ENCODE data around the gene DCP1B.

DCP1B gene

DNA sequence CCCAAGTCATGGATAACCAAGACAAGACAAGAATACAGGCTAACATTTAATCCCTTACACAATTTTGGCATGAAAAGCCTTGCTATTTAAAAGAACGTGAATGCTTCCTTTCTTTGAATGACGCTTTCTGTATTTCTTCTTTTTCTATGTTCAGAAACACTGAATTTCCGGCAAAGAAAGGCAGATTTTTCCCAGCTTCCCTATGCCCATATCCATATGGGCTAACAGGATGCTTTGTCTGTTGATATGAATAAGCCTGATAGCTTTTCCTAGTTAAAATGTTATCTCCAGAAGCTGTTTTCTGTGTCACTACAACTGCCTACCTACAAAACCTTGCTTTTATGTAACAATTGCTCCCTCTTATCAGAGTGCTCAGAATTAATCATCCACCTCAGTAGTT is 47.5 kb downstream of the DCP1B start:
- TF ChIP-seq, protein P1, sequence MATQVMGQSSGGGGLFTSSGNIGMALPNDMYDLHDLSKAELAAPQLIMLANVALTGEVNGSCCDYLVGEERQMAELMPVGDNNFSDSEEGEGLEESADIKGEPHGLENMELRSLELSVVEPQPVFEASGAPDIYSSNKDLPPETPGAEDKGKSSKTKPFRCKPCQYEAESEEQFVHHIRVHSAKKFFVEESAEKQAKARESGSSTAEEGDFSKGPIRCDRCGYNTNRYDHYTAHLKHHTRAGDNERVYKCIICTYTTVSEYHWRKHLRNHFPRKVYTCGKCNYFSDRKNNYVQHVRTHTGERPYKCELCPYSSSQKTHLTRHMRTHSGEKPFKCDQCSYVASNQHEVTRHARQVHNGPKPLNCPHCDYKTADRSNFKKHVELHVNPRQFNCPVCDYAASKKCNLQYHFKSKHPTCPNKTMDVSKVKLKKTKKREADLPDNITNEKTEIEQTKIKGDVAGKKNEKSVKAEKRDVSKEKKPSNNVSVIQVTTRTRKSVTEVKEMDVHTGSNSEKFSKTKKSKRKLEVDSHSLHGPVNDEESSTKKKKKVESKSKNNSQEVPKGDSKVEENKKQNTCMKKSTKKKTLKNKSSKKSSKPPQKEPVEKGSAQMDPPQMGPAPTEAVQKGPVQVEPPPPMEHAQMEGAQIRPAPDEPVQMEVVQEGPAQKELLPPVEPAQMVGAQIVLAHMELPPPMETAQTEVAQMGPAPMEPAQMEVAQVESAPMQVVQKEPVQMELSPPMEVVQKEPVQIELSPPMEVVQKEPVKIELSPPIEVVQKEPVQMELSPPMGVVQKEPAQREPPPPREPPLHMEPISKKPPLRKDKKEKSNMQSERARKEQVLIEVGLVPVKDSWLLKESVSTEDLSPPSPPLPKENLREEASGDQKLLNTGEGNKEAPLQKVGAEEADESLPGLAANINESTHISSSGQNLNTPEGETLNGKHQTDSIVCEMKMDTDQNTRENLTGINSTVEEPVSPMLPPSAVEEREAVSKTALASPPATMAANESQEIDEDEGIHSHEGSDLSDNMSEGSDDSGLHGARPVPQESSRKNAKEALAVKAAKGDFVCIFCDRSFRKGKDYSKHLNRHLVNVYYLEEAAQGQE (IDR thresholded peaks at IDR 0.05; ENCODE audit: insufficient read depth in 1 of 2, low read depth in 2 of 2, low read length in 2 of 2), result no peak
- TF ChIP-seq POLR2AphosphoS5 (IDR thresholded peaks at IDR 0.05; ENCODE audit: low read depth, low read length) (no peak), SIN3A (IDR thresholded peaks at IDR 0.05; ENCODE audit: borderline replicate concordance, insufficient read depth, low read length) (no peak), TAF1 (IDR thresholded peaks at IDR 0.05; ENCODE audit: borderline replicate concordance, insufficient read depth, low read length) (no peak), FOXP2 (optimal IDR thresholded peaks at IDR 0.05; ENCODE audit: borderline replicate concordance, extremely low read depth, extremely low read length, insufficient read depth) (no peak)

DNA sequence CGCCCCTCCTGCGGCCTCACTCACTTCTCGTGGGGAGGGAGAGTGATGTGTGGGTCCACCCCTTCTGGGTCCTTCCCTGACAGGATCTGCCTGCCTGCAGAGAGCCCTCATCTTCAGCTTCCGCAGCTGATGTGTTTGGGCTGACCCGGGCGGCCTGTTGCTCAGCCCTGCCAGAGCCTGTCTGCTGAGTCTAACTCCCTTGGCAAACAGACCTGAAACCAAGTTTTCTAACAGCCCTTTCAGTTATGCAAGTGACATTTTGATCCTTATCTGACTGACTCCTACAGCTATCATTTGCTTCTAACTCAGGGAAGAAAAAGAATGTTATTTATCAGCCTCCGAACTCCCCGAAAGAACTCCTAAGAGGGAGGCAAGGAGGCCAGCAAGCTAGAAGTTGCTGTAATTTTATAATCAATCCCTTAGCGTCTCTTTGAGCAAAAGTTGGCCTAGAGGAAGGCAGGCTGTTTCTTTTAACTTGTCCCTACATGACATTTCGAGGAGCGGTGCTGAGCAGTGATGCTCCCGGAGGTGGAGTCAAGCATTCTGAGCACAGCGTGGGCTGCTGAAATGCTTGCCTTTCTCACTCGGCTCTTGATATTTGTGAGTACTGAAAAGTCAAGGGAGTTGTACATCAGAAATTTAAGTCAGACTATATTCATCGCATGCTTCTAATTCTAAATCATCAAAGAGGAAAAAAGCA is 54.3 kb downstream of the DCP1B start:
- TF ChIP-seq FOXP2 (optimal IDR thresholded peaks at IDR 0.05; ENCODE audit: borderline replicate concordance, extremely low read depth, extremely low read length, insufficient read depth) (no peak), TAF1 (IDR thresholded peaks at IDR 0.05; ENCODE audit: borderline replicate concordance, insufficient read depth, low read length) (no peak), POLR2AphosphoS5 (IDR thresholded peaks at IDR 0.05; ENCODE audit: low read depth, low read length) (no peak), SIN3A (IDR thresholded peaks at IDR 0.05; ENCODE audit: borderline replicate concordance, insufficient read depth, low read length) (no peak)
- TF ChIP-seq, protein P1 (IDR thresholded peaks at IDR 0.05; ENCODE audit: insufficient read depth in 1 of 2, low read depth in 2 of 2, low read length in 2 of 2), result no peak

DNA sequence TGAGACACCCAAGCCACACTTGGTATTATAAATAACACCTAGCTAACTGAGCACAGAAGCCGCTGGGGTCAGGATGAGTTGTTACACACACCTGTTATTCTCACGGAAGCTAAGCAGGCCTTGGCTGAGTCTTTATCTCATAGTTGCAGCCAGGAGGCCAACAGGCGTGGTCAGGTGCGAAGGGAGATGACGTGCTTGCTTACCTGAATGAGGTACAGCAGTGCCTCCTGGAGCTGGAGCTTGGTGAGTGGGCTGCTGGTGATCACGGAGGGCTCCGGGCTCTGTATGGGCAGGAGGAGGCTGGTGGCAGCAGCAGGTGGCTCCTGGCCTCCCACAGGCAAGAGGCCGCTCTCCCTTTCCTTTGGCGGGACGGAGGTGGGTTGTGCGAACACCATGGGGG is 55.4 kb downstream of the DCP1B start:
- TF ChIP-seq FOXP2 (optimal IDR thresholded peaks at IDR 0.05; ENCODE audit: borderline replicate concordance, extremely low read depth, extremely low read length, insufficient read depth), result no peak
- TF ChIP-seq TAF1 (IDR thresholded peaks at IDR 0.05; ENCODE audit: borderline replicate concordance, insufficient read depth, low read length), result no peak
- TF ChIP-seq POLR2AphosphoS5 (IDR thresholded peaks at IDR 0.05; ENCODE audit: low read depth, low read length), result no peak
- TF ChIP-seq, protein P1 (IDR thresholded peaks at IDR 0.05; ENCODE audit: insufficient read depth in 1 of 2, low read depth in 2 of 2, low read length in 2 of 2), result no peak
- no peak for TF ChIP-seq SIN3A (IDR thresholded peaks at IDR 0.05; ENCODE audit: borderline replicate concordance, insufficient read depth, low read length)

DNA sequence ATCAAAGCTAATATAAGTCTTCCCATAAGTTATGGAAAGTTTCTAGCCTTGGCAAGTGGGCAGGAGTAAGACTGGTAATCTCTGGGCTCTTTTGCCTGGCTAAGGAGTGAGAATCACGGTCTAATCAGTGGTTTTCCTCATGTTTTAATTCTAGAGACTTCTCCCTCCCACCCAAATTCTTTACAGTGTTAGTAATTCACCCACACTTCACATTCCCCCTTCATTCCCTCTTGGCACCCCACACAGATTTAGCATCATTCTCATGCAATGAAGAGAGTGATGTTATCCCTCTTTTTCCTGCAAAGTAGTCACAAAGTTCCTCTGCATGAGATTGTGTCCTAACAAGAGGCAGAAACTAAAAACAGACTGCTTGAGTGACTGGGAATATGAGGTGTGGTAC is 57.2 kb downstream of the DCP1B start:
- TF ChIP-seq POLR2AphosphoS5 (IDR thresholded peaks at IDR 0.05; ENCODE audit: low read depth, low read length), result no peak
- TF ChIP-seq SIN3A (IDR thresholded peaks at IDR 0.05; ENCODE audit: borderline replicate concordance, insufficient read depth, low read length), result no peak
- TF ChIP-seq FOXP2 (optimal IDR thresholded peaks at IDR 0.05; ENCODE audit: borderline replicate concordance, extremely low read depth, extremely low read length, insufficient read depth), result no peak
- TF ChIP-seq, protein P1 (IDR thresholded peaks at IDR 0.05; ENCODE audit: insufficient read depth in 1 of 2, low read depth in 2 of 2, low read length in 2 of 2), result no peak
- TF ChIP-seq TAF1 (IDR thresholded peaks at IDR 0.05; ENCODE audit: borderline replicate concordance, insufficient read depth, low read length), result no peak

Measured in PFSK-1 (cell line).